HL-60 (cell line): Measurements from ENCODE around the gene MACC1.

ENCODE experiments used
- CTCF ChIP-seq: IDR thresholded peaks from one replicate; pipeline ENCODE4 v1.5.1; 2011; ENCODE audit warnings: low read length, control low read depth, inconsistent platforms; ENCODE audit not compliant: insufficient read depth
- GABPA ChIP-seq: IDR thresholded peaks from 2 replicates; pipeline ENCODE4 v1.6.1; 2012; ENCODE audit warnings: low read depth
- POLR2AphosphoS5 ChIP-seq: IDR thresholded peaks from 2 replicates; pipeline ENCODE4 v1.6.1; 2012; ENCODE audit warnings: low read depth
- REST ChIP-seq: IDR thresholded peaks from 2 replicates; pipeline ENCODE4 v1.6.1; 2012; ENCODE audit warnings: low read depth; ENCODE audit not compliant: insufficient replicate concordance
- SPI1 ChIP-seq: IDR thresholded peaks from 2 replicates; pipeline ENCODE4 v1.6.1; 2012; ENCODE audit warnings: low read depth, mild to moderate bottlenecking, borderline replicate concordance

GRCh38 chr7:20225384-20225783, 8.2 kb upstream of the MACC1 start:
- TF ChIP-seq CTCF: no peak
- TF ChIP-seq GABPA: no peak
- no peak for TF ChIP-seq REST
- no peak for TF ChIP-seq POLR2AphosphoS5
- no peak for TF ChIP-seq SPI1
